HepG2 (cell line): ENCODE measurements around the gene MEF2A. TPM values are rescaled to one million over a fixed set of nuclear protein-coding genes. Genes with fewer than 3 reads are reported as not detected.

Source experiments
- ATAC-seq: fragments of 200-7000 bp; cut with Tn5 transposase; 3 replicates; pipeline ENCODE4 v1.9.1; 2020; ENCODE audit warnings: mild to moderate bottlenecking, moderate library complexity
- BruUV-seq: library from RNA; stranded (reverse); fragments of 400-500 nt; replicated peaks from 2 replicates; lab custom pipeline; 2021; lab: Mats Ljungman, UMichigan
- CTCF ChIA-PET: fragments of 300-600 bp; formaldehyde crosslinking; extraction: SDS; loops from one replicate; lab custom pipeline; 2021; ENCODE audit warnings: low total read pairs, inconsistent platforms, low intra/inter-chr PET ratio; lab: Yijun Ruan, JAX
- POLR2A ChIA-PET: fragments of 350-600 bp; sonication (Branson Sonifier 250); formaldehyde crosslinking; loops from one replicate; lab custom pipeline; 2020; ENCODE audit warnings: antibody characterized with exemption, inconsistent platforms; lab: Yijun Ruan, JAX
- DNase-seq: peaks from one replicate; pipeline ENCODE4 v3.0.0-alpha.2; 2015; ENCODE audit warnings: low spot score
- FAIRE-seq: peaks from 3 replicates; lab custom pipeline; 2011; peaks lifted over from hg19 to GRCh38; lab: Jason Lieb, UNC
- H2AFZ ChIP-seq: one replicate; pipeline ENCODE4 v1.6.1; 2011; ENCODE audit warnings: low read length, inconsistent platforms
- H3K27ac ChIP-seq: fragments of 300-600 bp; 3 replicates; pipeline ENCODE4 v1.8.0; 2011; ENCODE audit warnings: mixed run types, mild to moderate bottlenecking, mixed read lengths, low read length, inconsistent platforms; ENCODE audit not compliant: insufficient read depth; ENCODE audit errors: extremely low read length
- H3K27me3 ChIP-seq, 2 experiments: fragments of 200-600 bp in 1 of 2; 2 replicates in 1 of 2; 3 replicates in 1 of 2; pipeline versions ENCODE4 v1.6.0 to v1.8.0; 2011; ENCODE audit warnings: low read length in 2 of 2, mild to moderate bottlenecking in 2 of 2, moderate library complexity in 2 of 2, inconsistent platforms in 1 of 2; ENCODE audit not compliant: insufficient read depth in 2 of 2, control insufficient read depth in 1 of 2
- H3K36me3 ChIP-seq, 2 experiments: fragments of 200-600 bp in 1 of 2; replicated peaks in 1 of 2; 2 replicates in 1 of 2; 3 replicates in 1 of 2; pipeline versions ENCODE4 v1.5.1 to v1.8.0; 2011; ENCODE audit warnings: low read length in 2 of 2, inconsistent platforms in 1 of 2; ENCODE audit not compliant: insufficient read depth in 2 of 2, control insufficient read depth in 1 of 2
- H3K4me1 ChIP-seq: 2 replicates; pipeline ENCODE4 v1.5.1; 2012; ENCODE audit warnings: low read length, inconsistent platforms; ENCODE audit not compliant: insufficient read depth
- H3K4me2 ChIP-seq: 2 replicates; pipeline ENCODE4 v1.6.0; 2011; ENCODE audit warnings: low read depth, low read length, inconsistent platforms
- H3K4me3 ChIP-seq, 3 experiments: fragments of 200-600 bp in 1 of 3; sonication (generic), shearing (Covaris generic) in 1 of 3; replicated peaks in 1 of 3; 2 replicates each; pipeline ENCODE4 v1.5.1; 2011 to 2016; ENCODE audit warnings: low read length in 3 of 3, inconsistent platforms in 2 of 3, low read depth in 2 of 3, mild to moderate bottlenecking in 2 of 3, control low read depth in 1 of 3, mixed read lengths in 1 of 3; ENCODE audit not compliant: insufficient read depth in 1 of 3
- H3K79me2 ChIP-seq: one replicate; pipeline ENCODE4 v1.6.1; 2011; ENCODE audit warnings: low read length, inconsistent platforms; ENCODE audit not compliant: insufficient read depth
- H3K9ac ChIP-seq: 2 replicates; pipeline ENCODE4 v1.6.0; 2011; ENCODE audit warnings: mild to moderate bottlenecking, low read depth, low read length, inconsistent platforms; ENCODE audit not compliant: insufficient read depth
- H3K9me3 ChIP-seq: 2 replicates; pipeline ENCODE4 v1.5.1; 2012; ENCODE audit warnings: mild to moderate bottlenecking, low read length
- H4K20me1 ChIP-seq: 2 replicates; pipeline ENCODE4 v1.6.0; 2011; ENCODE audit warnings: inconsistent platforms, mild to moderate bottlenecking, low read length, moderate library complexity; ENCODE audit not compliant: insufficient read depth
- CBFB ChIP-seq: sonication (generic); formaldehyde crosslinking; IDR thresholded peaks from 2 replicates; pipeline ENCODE4 v1.4.0; 2020; ENCODE audit warnings: missing genetic modification reagents
- HIVEP1 ChIP-seq: sonication (generic); formaldehyde crosslinking; IDR thresholded peaks from 2 replicates; pipeline ENCODE4 v1.4.0; 2020; ENCODE audit warnings: mild to moderate bottlenecking, missing genetic modification reagents
- NFRKB ChIP-seq: fragments of 450-650 bp; IDR thresholded peaks from 2 replicates; pipeline ENCODE4 v1.6.1; 2017
- SYNCRIP ChIP-seq: fragments of 200-400 bp; formaldehyde crosslinking; IDR thresholded peaks from 2 replicates; pipeline ENCODE4 v1.6.1; 2018; ENCODE audit warnings: mild to moderate bottlenecking, low read depth, low read length; ENCODE audit not compliant: insufficient read depth
- YEATS2 ChIP-seq: sonication (generic); formaldehyde crosslinking; IDR thresholded peaks from 2 replicates; pipeline ENCODE4 v1.4.0; 2020; ENCODE audit warnings: missing genetic modification reagents, borderline replicate concordance
- ZNF768 ChIP-seq: sonication (generic); formaldehyde crosslinking; IDR thresholded peaks from 2 replicates; pipeline ENCODE4 v1.4.0; 2020; ENCODE audit warnings: missing genetic modification reagents
- ZNF83 ChIP-seq: sonication (generic); formaldehyde crosslinking; IDR thresholded peaks from 2 replicates; pipeline ENCODE4 v1.4.0; 2020; ENCODE audit warnings: missing genetic modification reagents, mild to moderate bottlenecking, borderline replicate concordance
- WGBS: methylation state at CpG from one replicate; pipeline ENCODE4 v1.1.6; 2017; ENCODE audit warnings: low lambda C conversion rate; 5-methylcytosine and 5-hydroxymethylcytosine counted together
- in situ Hi-C: cut with HindIII; loops from 2 replicates; pipeline ENCODE4 v1.10.0; 2017; ENCODE audit warnings: low pct_unique_long_range_greater_than_20kb; ENCODE audit not compliant: extremely low pct_ligation_motif_present
- intact Hi-C: fragments of 100-400 bp; cut with micrococcal nuclease; formaldehyde crosslinking; loops from one replicate; pipeline ENCODE4 v1.10.0; 2022; ENCODE audit not compliant: unreplicated experiment
- polyA plus RNA-seq, 8 experiments: library from polyadenylated mRNA; depleted of rRNA in 3 of 8; stranded (reverse) in 7 of 8; unstranded in 1 of 8; fragments of >200 nt; fragmentation: Illumina TruSeq in 4 of 8; extraction: Trizol in 4 of 8; gene quantifications; 2 replicates each; pipeline versions ENCODE4 v1.2.1 to v1.2.3, GENCODE V29; 2011 to 2016; ENCODE audit warnings: low read depth in 4 of 8, missing spikeins in 1 of 8, mixed read lengths in 1 of 8; ENCODE audit not compliant: insufficient read depth in 1 of 8
- total RNA-seq, 5 experiments: library from RNA; depleted of rRNA; stranded (reverse); fragments of >200 nt; fragmentation: Illumina TruSeq; extraction: Trizol; gene quantifications; 2 replicates each; pipeline ENCODE4 v1.2.3, GENCODE V29; 2016; ENCODE audit warnings: low read depth in 1 of 5
- TF ChIP-seq, protein P1 (sequence below), 2 experiments: sonication (generic) in 1 of 2; formaldehyde crosslinking in 1 of 2; IDR thresholded peaks; 2 replicates each; pipeline versions ENCODE4 v1.5.1 to v1.6.1; 2011 to 2020; ENCODE audit warnings: borderline replicate concordance in 1 of 2, low read depth in 1 of 2, low read length in 1 of 2, mild to moderate bottlenecking in 1 of 2, missing genetic modification reagents in 1 of 2, moderate library complexity in 1 of 2

Gene MEF2A
- total and polyA plus RNA-seq, 2 of the 13 experiments (the other 11 are each of a cell fraction or from before 2014, with no cell fraction given), result 15.2 to 24.4 TPM

DNA sequence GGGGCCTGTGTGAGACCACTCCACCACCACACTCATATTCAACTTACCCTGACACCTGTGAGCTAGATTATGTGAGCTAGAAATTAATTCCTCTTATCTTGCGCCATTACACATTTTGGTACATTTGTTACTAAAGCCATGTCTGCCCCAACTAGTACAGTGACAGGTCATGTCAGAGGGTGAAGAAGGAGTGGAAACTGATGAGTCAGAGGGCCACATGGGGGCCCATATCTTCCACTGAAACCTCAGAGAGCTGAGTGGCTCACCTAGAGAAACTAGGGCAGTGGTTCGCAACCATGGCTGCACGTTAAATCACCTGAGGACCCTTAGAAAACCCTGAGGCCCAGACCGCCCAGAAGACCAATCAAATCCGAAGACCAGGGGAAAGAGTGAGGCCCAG is 15.7 kb upstream of the MEF2A start:
- no peak overlapping the region for H3K9ac ChIP-seq
- no TSS peak for BruUV-seq
- H3K27me3 ChIP-seq, result peaks cover 0 to 21% of the 10 kb centered on the region in 2 experiments; a peak in 2 of 5 replicates
- H3K4me1 ChIP-seq, result no peaks in the 10 kb centered on the region
- intact Hi-C loops, result no loop called here
- FAIRE-seq, result no peak
- H2AFZ ChIP-seq, result no peak overlapping the region
- TF ChIP-seq CBFB (no peak), SYNCRIP (no peak), ZNF768 (no peak), NFRKB (no peak), ZNF83 (CRISPR knock-in tag) (no peak), HIVEP1 (CRISPR knock-in tag) (no peak), YEATS2 (CRISPR knock-in tag) (no peak)
- TF ChIP-seq, protein P1, sequence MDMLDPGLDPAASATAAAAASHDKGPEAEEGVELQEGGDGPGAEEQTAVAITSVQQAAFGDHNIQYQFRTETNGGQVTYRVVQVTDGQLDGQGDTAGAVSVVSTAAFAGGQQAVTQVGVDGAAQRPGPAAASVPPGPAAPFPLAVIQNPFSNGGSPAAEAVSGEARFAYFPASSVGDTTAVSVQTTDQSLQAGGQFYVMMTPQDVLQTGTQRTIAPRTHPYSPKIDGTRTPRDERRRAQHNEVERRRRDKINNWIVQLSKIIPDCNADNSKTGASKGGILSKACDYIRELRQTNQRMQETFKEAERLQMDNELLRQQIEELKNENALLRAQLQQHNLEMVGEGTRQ (IDR thresholded peaks at IDR 0.05; ENCODE audit: low read depth, low read length), result no peak
- TF ChIP-seq, protein P1 (CRISPR knock-in tag; IDR thresholded peaks at IDR 0.05; ENCODE audit: borderline replicate concordance), result no peak
- WGBS, result 43% methylated on average over 5 of the region's 5 CpGs
- no peaks in the 10 kb centered on the region for H3K79me2 ChIP-seq
- CTCF ChIA-PET, result no interaction called here
- no peaks in the 10 kb centered on the region for H3K36me3 ChIP-seq
- no peak for ATAC-seq
- no peak overlapping the region for H3K4me3 ChIP-seq
- DNase-seq, result no peak
- POLR2A ChIA-PET, result interaction anchor here (1.8 kb wide), 1 partner anchor 54 kb away, joined by 4 read pairs; no protein-coding TSS in a partner anchor
- no peak overlapping the region for H3K27ac ChIP-seq
- in situ Hi-C loops, result no loop called here
- H3K4me2 ChIP-seq, result no peak overlapping the region
- H4K20me1 ChIP-seq, result no peaks in the 10 kb centered on the region
- no peaks in the 10 kb centered on the region for H3K9me3 ChIP-seq
